DOHH2 (cell line): ENCODE measurements around the gene TEX2.
"Not testable (repeated sequence)": the region's sequence is repeated elsewhere in the genome, so short reads cannot be mapped to it uniquely, and the experiment has no call there.

Experiments
- H3F3A ChIP-seq: fragments of 200-600 bp; sonication (generic), shearing (Covaris generic); 2 replicates; pipeline ENCODE4 v1.6.0; 2016; ENCODE audit warnings: antibody characterized with exemption, mild to moderate bottlenecking; ENCODE audit not compliant: control insufficient read depth, insufficient read depth
- H3K27ac ChIP-seq: fragments of 200-600 bp; sonication (generic); 2 replicates; pipeline ENCODE4 v1.5.1; 2014; ENCODE audit warnings: low read depth, mild to moderate bottlenecking, low read length, moderate library complexity
- H3K27me3 ChIP-seq: fragments of 200-600 bp; sonication (generic); 2 replicates; pipeline ENCODE4 v1.6.1; 2014; ENCODE audit warnings: mild to moderate bottlenecking, low read length, mixed read lengths; ENCODE audit not compliant: control insufficient read depth
- H3K36me3 ChIP-seq: fragments of 200-600 bp; sonication (generic); 2 replicates; pipeline ENCODE4 v1.6.1; 2014; ENCODE audit warnings: mild to moderate bottlenecking, low read length, moderate library complexity, mixed read lengths; ENCODE audit not compliant: control insufficient read depth
- H3K4me1 ChIP-seq: fragments of 200-600 bp; sonication (generic); 2 replicates; pipeline ENCODE4 v1.6.1; 2014; ENCODE audit warnings: mild to moderate bottlenecking, low read length, mixed read lengths; ENCODE audit not compliant: control insufficient read depth
- H3K4me2 ChIP-seq: fragments of 200-600 bp; sonication (generic); 2 replicates; pipeline ENCODE4 v1.6.0; 2014; ENCODE audit warnings: mild to moderate bottlenecking, low read length, moderate library complexity
- H3K4me3 ChIP-seq: fragments of 200-600 bp; sonication (generic); 2 replicates; pipeline ENCODE4 v1.5.1; 2014; ENCODE audit warnings: mild to moderate bottlenecking, low read length, mixed read lengths
- H3K79me2 ChIP-seq: fragments of 200-600 bp; sonication (generic); 2 replicates; pipeline ENCODE4 v1.6.1; 2014; ENCODE audit warnings: mild to moderate bottlenecking, low read length, mixed read lengths; ENCODE audit not compliant: control insufficient read depth
- H3K9me2 ChIP-seq: fragments of 200-600 bp; sonication (generic); replicated peaks from 2 replicates; pipeline ENCODE4 v1.6.1; 2014; ENCODE audit warnings: mild to moderate bottlenecking, low read length, mixed read lengths; ENCODE audit not compliant: control insufficient read depth
- H3K9me3 ChIP-seq: fragments of 200-600 bp; sonication (generic); 2 replicates; pipeline ENCODE4 v1.6.1; 2014; ENCODE audit warnings: antibody characterized with exemption, low read length, mixed read lengths; ENCODE audit not compliant: control insufficient read depth, insufficient read depth
- H4K20me1 ChIP-seq: fragments of 200-600 bp; sonication (generic); 2 replicates; pipeline ENCODE4 v1.6.0; 2014; ENCODE audit warnings: low read depth, mild to moderate bottlenecking, antibody characterized with exemption, low read length, moderate library complexity; ENCODE audit not compliant: control insufficient read depth, insufficient read depth
- CTCF ChIP-seq: fragments of 200-600 bp; sonication (generic); IDR thresholded peaks from one replicate; pipeline ENCODE4 v1.5.1; 2014; ENCODE audit warnings: antibody characterized with exemption, mild to moderate bottlenecking, low read depth, low read length; ENCODE audit not compliant: poor library complexity, severe bottlenecking
- EZH2phosphoT487 ChIP-seq: fragments of 200-600 bp; sonication (generic); IDR thresholded peaks from 2 replicates; pipeline ENCODE4 v1.6.1; 2017; ENCODE audit warnings: borderline replicate concordance, mild to moderate bottlenecking, antibody characterized with exemption, low read length, moderate library complexity, mixed read lengths

TEX2 gene

GRCh38 chr17:64223931-64224629 lies 39.0 kb downstream of the TEX2 start:
- no peaks in the 10 kb centered on the region for H3K79me2 ChIP-seq
- H3K9me3 ChIP-seq, result no peaks in the 10 kb centered on the region
- H3K9me2 ChIP-seq, result no peaks in the 10 kb centered on the region
- H3K4me3 ChIP-seq, result no peak overlapping the region
- no peaks in the 10 kb centered on the region for H3K4me1 ChIP-seq
- TF ChIP-seq EZH2phosphoT487 (no peak), CTCF (no peak)
- H3F3A ChIP-seq, result no peaks in the 10 kb centered on the region
- H3K4me2 ChIP-seq, result no peak overlapping the region
- no peaks in the 10 kb centered on the region for H4K20me1 ChIP-seq
- H3K27ac ChIP-seq, result no peak overlapping the region
- no peaks in the 10 kb centered on the region for H3K27me3 ChIP-seq
- H3K36me3 ChIP-seq, result no peaks in the 10 kb centered on the region

GRCh38 chr17:64223283-64223682 lies 39.8 kb downstream of the TEX2 start:
- no peak overlapping the region for H3K4me2 ChIP-seq
- no peaks in the 10 kb centered on the region for H3K36me3 ChIP-seq
- H3K9me2 ChIP-seq, result no peaks in the 10 kb centered on the region
- H3K9me3 ChIP-seq, result no peaks in the 10 kb centered on the region
- H3K4me3 ChIP-seq, result no peak overlapping the region
- no peaks in the 10 kb centered on the region for H3K4me1 ChIP-seq
- H3F3A ChIP-seq, result no peaks in the 10 kb centered on the region
- TF ChIP-seq CTCF, result no peak
- no peak for TF ChIP-seq EZH2phosphoT487
- no peaks in the 10 kb centered on the region for H4K20me1 ChIP-seq
- no peak overlapping the region for H3K27ac ChIP-seq
- no peaks in the 10 kb centered on the region for H3K79me2 ChIP-seq
- H3K27me3 ChIP-seq, result no peaks in the 10 kb centered on the region

- no peaks in the 10 kb centered on the region for H3K9me2 ChIP-seq
- H3K79me2 ChIP-seq, result peaks cover 6% of the 10 kb centered on the region; the same call in 1 of the 2 replicates
- no peak overlapping the region for H3K4me2 ChIP-seq
- H3K27me3 ChIP-seq, result no peaks in the 10 kb centered on the region
- H3K36me3 ChIP-seq, result no peaks in the 10 kb centered on the region
- H3K4me3 ChIP-seq, result no peak overlapping the region
- no peaks in the 10 kb centered on the region for H4K20me1 ChIP-seq
- no peaks in the 10 kb centered on the region; the same call in 1 of the 2 replicates for H3K4me1 ChIP-seq
- H3K27ac ChIP-seq, result no peak overlapping the region
- TF ChIP-seq CTCF (no peak), EZH2phosphoT487 (no peak)
- H3F3A ChIP-seq, result no peaks in the 10 kb centered on the region
- no peaks in the 10 kb centered on the region for H3K9me3 ChIP-seq
These were observed 41.4 kb downstream of the TEX2 start for GRCh38 chr17:64221679-64222078.

GRCh38 chr17:64220604-64221003 lies 42.5 kb downstream of the TEX2 start:
- not testable (repeated sequence) for H3K4me3 ChIP-seq, H3K27me3 ChIP-seq, H3K9me3 ChIP-seq, H4K20me1 ChIP-seq, H3K27ac ChIP-seq, H3K4me2 ChIP-seq, H3K4me1 ChIP-seq, H3K9me2 ChIP-seq, H3K36me3 ChIP-seq, H3F3A ChIP-seq, H3K79me2 ChIP-seq
